Measurements from ENCODE around the gene SASS6. TPM values are rescaled to one million over a fixed set of nuclear protein-coding genes. Genes with fewer than 3 reads are reported as not detected.

SASS6 gene
- total and polyA plus RNA-seq, 9 of the 15 experiments (the other 6 are each of a cell fraction or from before 2014, with no cell fraction given) = 11.6 to 34.1 (median 18.0) TPM

DNA sequence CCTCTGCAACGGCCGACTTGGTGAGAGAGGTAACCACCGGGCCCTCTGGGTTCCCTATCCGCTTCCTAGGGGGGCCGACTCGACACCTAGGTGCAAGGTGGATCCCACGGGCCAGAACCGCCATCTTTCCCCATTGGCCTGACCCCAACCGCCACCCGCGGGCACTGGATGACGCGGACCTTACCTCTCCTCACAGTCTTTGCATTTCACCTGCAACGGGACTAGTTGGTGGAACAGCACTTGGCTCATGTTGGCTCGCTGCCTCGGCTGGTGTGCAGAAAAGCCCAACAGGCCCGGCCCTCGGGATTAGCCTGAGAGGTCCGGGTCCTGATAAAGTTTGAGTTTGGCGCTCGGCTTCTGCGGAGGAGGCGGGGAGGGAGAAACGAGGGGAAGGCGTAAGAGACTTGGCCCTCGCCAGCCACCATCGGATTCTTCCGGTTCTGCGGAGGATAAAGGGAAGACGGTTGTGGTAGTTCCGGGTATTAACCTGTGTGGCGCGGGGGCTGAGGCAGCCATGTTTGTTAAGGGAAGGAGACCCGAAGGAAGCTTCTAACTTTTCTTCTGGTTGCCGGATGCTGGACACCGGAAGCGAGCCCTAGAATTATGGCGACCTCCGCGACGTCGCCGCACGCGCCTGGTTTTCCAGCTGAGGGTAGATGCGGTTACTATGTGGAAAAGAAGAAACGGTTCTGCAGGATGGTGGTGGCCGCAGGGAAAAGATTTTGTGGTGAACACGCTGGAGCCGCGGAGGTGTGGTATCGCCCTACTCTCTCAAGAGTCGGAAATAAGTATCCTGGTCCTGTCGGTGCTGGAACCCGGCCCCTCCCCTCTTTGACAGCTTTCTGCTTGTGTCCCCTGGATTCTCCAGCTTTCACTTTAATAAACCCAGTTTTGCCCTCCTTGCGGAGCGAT, at the start of gene SASS6, which contains the start of gene TRMT13 (continued):
- TF ChIP-seq, protein P1, sequence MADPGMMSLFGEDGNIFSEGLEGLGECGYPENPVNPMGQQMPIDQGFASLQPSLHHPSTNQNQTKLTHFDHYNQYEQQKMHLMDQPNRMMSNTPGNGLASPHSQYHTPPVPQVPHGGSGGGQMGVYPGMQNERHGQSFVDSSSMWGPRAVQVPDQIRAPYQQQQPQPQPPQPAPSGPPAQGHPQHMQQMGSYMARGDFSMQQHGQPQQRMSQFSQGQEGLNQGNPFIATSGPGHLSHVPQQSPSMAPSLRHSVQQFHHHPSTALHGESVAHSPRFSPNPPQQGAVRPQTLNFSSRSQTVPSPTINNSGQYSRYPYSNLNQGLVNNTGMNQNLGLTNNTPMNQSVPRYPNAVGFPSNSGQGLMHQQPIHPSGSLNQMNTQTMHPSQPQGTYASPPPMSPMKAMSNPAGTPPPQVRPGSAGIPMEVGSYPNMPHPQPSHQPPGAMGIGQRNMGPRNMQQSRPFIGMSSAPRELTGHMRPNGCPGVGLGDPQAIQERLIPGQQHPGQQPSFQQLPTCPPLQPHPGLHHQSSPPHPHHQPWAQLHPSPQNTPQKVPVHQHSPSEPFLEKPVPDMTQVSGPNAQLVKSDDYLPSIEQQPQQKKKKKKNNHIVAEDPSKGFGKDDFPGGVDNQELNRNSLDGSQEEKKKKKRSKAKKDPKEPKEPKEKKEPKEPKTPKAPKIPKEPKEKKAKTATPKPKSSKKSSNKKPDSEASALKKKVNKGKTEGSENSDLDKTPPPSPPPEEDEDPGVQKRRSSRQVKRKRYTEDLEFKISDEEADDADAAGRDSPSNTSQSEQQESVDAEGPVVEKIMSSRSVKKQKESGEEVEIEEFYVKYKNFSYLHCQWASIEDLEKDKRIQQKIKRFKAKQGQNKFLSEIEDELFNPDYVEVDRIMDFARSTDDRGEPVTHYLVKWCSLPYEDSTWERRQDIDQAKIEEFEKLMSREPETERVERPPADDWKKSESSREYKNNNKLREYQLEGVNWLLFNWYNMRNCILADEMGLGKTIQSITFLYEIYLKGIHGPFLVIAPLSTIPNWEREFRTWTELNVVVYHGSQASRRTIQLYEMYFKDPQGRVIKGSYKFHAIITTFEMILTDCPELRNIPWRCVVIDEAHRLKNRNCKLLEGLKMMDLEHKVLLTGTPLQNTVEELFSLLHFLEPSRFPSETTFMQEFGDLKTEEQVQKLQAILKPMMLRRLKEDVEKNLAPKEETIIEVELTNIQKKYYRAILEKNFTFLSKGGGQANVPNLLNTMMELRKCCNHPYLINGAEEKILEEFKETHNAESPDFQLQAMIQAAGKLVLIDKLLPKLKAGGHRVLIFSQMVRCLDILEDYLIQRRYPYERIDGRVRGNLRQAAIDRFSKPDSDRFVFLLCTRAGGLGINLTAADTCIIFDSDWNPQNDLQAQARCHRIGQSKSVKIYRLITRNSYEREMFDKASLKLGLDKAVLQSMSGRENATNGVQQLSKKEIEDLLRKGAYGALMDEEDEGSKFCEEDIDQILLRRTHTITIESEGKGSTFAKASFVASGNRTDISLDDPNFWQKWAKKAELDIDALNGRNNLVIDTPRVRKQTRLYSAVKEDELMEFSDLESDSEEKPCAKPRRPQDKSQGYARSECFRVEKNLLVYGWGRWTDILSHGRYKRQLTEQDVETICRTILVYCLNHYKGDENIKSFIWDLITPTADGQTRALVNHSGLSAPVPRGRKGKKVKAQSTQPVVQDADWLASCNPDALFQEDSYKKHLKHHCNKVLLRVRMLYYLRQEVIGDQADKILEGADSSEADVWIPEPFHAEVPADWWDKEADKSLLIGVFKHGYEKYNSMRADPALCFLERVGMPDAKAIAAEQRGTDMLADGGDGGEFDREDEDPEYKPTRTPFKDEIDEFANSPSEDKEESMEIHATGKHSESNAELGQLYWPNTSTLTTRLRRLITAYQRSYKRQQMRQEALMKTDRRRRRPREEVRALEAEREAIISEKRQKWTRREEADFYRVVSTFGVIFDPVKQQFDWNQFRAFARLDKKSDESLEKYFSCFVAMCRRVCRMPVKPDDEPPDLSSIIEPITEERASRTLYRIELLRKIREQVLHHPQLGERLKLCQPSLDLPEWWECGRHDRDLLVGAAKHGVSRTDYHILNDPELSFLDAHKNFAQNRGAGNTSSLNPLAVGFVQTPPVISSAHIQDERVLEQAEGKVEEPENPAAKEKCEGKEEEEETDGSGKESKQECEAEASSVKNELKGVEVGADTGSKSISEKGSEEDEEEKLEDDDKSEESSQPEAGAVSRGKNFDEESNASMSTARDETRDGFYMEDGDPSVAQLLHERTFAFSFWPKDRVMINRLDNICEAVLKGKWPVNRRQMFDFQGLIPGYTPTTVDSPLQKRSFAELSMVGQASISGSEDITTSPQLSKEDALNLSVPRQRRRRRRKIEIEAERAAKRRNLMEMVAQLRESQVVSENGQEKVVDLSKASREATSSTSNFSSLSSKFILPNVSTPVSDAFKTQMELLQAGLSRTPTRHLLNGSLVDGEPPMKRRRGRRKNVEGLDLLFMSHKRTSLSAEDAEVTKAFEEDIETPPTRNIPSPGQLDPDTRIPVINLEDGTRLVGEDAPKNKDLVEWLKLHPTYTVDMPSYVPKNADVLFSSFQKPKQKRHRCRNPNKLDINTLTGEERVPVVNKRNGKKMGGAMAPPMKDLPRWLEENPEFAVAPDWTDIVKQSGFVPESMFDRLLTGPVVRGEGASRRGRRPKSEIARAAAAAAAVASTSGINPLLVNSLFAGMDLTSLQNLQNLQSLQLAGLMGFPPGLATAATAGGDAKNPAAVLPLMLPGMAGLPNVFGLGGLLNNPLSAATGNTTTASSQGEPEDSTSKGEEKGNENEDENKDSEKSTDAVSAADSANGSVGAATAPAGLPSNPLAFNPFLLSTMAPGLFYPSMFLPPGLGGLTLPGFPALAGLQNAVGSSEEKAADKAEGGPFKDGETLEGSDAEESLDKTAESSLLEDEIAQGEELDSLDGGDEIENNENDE (IDR thresholded peaks at IDR 0.05; ENCODE audit: low read depth, low read length) = no peak
- no peak for TF ChIP-seq NR4A1 (CRISPR knock-in tag; IDR thresholded peaks at IDR 0.05)
- peak; percentile 33; the same call in 1 of the 2 replicates for TF ChIP-seq NR4A1 (tag; IDR thresholded peaks at IDR 0.05)
- no peak for TF ChIP-seq HNRNPK (IDR thresholded peaks at IDR 0.05; ENCODE audit: low read depth, low read length, poor library complexity, severe bottlenecking)
- TF ChIP-seq ZNF77 (CRISPR knock-in tag; IDR thresholded peaks at IDR 0.05) = no peak
- TF ChIP-seq USF1 (CRISPR knock-in tag; IDR thresholded peaks at IDR 0.05) = no peak
- TF ChIP-seq PHF20 (IDR thresholded peaks at IDR 0.05; ENCODE audit: partially characterized antibody) = peak; percentile 83
- TF ChIP-seq, protein P2, sequence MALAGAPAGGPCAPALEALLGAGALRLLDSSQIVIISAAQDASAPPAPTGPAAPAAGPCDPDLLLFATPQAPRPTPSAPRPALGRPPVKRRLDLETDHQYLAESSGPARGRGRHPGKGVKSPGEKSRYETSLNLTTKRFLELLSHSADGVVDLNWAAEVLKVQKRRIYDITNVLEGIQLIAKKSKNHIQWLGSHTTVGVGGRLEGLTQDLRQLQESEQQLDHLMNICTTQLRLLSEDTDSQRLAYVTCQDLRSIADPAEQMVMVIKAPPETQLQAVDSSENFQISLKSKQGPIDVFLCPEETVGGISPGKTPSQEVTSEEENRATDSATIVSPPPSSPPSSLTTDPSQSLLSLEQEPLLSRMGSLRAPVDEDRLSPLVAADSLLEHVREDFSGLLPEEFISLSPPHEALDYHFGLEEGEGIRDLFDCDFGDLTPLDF (CRISPR knock-in tag; IDR thresholded peaks at IDR 0.05) = peak; percentile 94
- TF ChIP-seq MBD2 (IDR thresholded peaks at IDR 0.05; ENCODE audit: borderline replicate concordance, low read depth) = peak; percentile 84
- TF ChIP-seq HDAC1 (IDR thresholded peaks at IDR 0.05) = peak; percentile 51 to 99; a peak in 2 of 4 replicates
- TF ChIP-seq, protein P3, sequence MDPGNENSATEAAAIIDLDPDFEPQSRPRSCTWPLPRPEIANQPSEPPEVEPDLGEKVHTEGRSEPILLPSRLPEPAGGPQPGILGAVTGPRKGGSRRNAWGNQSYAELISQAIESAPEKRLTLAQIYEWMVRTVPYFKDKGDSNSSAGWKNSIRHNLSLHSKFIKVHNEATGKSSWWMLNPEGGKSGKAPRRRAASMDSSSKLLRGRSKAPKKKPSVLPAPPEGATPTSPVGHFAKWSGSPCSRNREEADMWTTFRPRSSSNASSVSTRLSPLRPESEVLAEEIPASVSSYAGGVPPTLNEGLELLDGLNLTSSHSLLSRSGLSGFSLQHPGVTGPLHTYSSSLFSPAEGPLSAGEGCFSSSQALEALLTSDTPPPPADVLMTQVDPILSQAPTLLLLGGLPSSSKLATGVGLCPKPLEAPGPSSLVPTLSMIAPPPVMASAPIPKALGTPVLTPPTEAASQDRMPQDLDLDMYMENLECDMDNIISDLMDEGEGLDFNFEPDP (CRISPR knock-in tag; IDR thresholded peaks at IDR 0.05) = no peak
- TF ChIP-seq MEF2A (IDR thresholded peaks at IDR 0.05; ENCODE audit: control insufficient read depth, low read depth, low read length) = no peak; the same call in 1 of the 2 replicates

All from K562 (cell line).